Testis (tissue), 3 donors: ENCODE measurements around the gene SH3BP4. TPM values are rescaled to one million over a fixed set of nuclear protein-coding genes. Genes with fewer than 3 reads are reported as not detected.

Experiments used
- DNase-seq: peaks from one replicate; pipeline ENCODE4 v3.0.0-alpha.2; 2019
- H3K27ac ChIP-seq, 2 donors: fragments of 200-600 bp; sonication (generic); one replicate each; pipeline ENCODE4 v1.5.1; 2019
- H3K27me3 ChIP-seq: fragments of 200-600 bp; sonication (generic); one replicate; pipeline ENCODE4 v1.5.1; 2019
- H3K36me3 ChIP-seq: fragments of 200-600 bp; sonication (generic); one replicate; pipeline ENCODE4 v1.5.1; 2017; ENCODE audit warnings: low read depth; ENCODE audit errors: missing control alignments
- H3K4me1 ChIP-seq: fragments of 200-600 bp; sonication (generic); one replicate; pipeline ENCODE4 v1.5.1; 2019
- H3K4me3 ChIP-seq, 2 donors: fragments of 200-600 bp; sonication (generic); one replicate each; pipeline ENCODE4 v1.5.1; 2017 to 2019
- H3K9me3 ChIP-seq: fragments of 200-600 bp; sonication (generic); one replicate; pipeline ENCODE4 v1.5.1; 2017
- POLR2A ChIP-seq: fragments of 450-650 bp; IDR thresholded peaks from one replicate; pipeline ENCODE4 v1.6.1; 2017; ENCODE audit warnings: antibody characterized with exemption, mild to moderate bottlenecking, moderate library complexity
- WGBS, 2 donors: methylation state at CpG; one replicate each; pipeline ENCODE4 v1.1.5; 2018; 5-methylcytosine and 5-hydroxymethylcytosine counted together
- intact Hi-C: fragments of 100-400 bp; cut with DNase I; formaldehyde crosslinking; loops from one replicate; pipeline ENCODE4 v1.15.1; 2023; ENCODE audit warnings: low total_unique reads
- polyA plus RNA-seq: library from polyadenylated mRNA; stranded (reverse); fragments of 350-450 nt; fragmentation: Illumina TruSeq; extraction: RNeasy Lipid Tissue Mini Kit (QIAGEN cat#74804); gene quantifications from one replicate; pipeline ENCODE4 v1.2.3, GENCODE V29; 2014; ENCODE audit warnings: low read depth, low replicate concordance; ENCODE audit not compliant: insufficient read depth
- total RNA-seq, 2 donors: library from RNA; depleted of rRNA; stranded (reverse); fragments of >200 nt; gene quantifications; one replicate each; pipeline ENCODE4 v1.2.3, GENCODE V29; 2016
- TF ChIP-seq, protein P1 (sequence below), 3 experiments: fragments of 450-650 bp in 2 of 3; fragments of 200-600 bp in 1 of 3; sonication (generic) in 1 of 3; IDR thresholded peaks; one replicate each; pipeline ENCODE4 v1.5.1; 2016 to 2019; ENCODE audit warnings: antibody characterized with exemption in 3 of 3, mild to moderate bottlenecking in 2 of 3, moderate library complexity in 1 of 3

Gene SH3BP4
- total and polyA plus RNA-seq, 3 donors from 2014 or later = 33.3 to 88.5 (median 64.4) TPM

DNA sequence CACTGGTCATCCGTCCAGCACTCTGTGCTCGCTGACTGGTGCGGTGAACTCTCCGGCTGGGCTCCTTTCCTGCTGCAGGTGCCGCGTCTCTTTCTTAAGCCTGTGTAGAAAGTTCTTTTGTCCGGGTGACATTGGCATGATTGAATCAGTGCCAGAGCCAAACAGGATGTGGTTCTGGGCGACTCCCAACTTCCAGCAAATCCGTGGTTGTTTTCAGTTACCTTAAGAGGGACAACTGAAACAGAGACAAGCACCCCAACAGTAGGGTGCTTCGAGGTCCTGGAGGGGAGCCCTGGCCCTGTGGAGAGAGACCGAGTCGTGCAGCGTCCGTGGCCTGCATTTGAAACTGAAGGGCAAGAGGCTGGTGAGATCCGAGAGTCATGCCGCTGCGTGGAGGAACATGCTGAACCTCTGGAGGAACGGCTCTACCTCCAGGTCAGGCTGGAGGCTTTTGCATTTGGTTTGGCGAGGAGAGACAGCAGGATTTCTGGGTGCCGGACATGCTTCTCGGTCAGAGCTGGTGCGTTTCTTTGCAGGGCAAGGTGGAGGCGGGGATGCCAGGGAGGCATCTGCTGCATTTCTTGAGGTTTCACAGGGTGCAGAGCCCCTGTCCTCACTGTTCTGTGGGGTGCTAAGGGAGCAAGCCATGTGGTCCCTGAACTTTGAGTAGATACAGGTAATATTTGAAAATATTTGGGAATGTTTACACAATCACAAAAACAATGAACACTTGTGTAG, 26.8 kb downstream of the SH3BP4 start:
- Histone ChIP-seq H3K36me3 (no peaks in the 10 kb centered on the region), H3K4me1 (peaks cover 90% of the 10 kb centered on the region), H3K27me3 (no peaks in the 10 kb centered on the region), H3K9me3 (no peaks in the 10 kb centered on the region), H3K27ac (peak overlapping the region in 1 of 2 donors; percentile 44), H3K4me3 (no peak overlapping the region)
- intact Hi-C loops = no loop called here
- no peak for DNase-seq
- no peak for TF ChIP-seq POLR2A
- TF ChIP-seq, protein P1, sequence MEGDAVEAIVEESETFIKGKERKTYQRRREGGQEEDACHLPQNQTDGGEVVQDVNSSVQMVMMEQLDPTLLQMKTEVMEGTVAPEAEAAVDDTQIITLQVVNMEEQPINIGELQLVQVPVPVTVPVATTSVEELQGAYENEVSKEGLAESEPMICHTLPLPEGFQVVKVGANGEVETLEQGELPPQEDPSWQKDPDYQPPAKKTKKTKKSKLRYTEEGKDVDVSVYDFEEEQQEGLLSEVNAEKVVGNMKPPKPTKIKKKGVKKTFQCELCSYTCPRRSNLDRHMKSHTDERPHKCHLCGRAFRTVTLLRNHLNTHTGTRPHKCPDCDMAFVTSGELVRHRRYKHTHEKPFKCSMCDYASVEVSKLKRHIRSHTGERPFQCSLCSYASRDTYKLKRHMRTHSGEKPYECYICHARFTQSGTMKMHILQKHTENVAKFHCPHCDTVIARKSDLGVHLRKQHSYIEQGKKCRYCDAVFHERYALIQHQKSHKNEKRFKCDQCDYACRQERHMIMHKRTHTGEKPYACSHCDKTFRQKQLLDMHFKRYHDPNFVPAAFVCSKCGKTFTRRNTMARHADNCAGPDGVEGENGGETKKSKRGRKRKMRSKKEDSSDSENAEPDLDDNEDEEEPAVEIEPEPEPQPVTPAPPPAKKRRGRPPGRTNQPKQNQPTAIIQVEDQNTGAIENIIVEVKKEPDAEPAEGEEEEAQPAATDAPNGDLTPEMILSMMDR (IDR thresholded peaks at IDR 0.05) = no peak
- 34 to 59% methylated on average over 21 to 23 of the region's 23 CpGs for WGBS, 2 donors

- Histone ChIP-seq H3K36me3 (no peaks in the 10 kb centered on the region), H3K9me3 (no peaks in the 10 kb centered on the region), H3K27me3 (no peaks in the 10 kb centered on the region), H3K4me1 (peaks cover 97% of the 10 kb centered on the region), H3K4me3 (no peak overlapping the region), H3K27ac (peak overlapping the region; percentile 63 to 78)
- intact Hi-C loops = no loop called here
- 47 to 62% methylated on average over 9 of the region's 9 CpGs for WGBS, 2 donors
- peak; percentile 61 for DNase-seq
- TF ChIP-seq, protein P1 (IDR thresholded peaks at IDR 0.05) = no peak
- no peak for TF ChIP-seq POLR2A
Measured at GRCh38 chr2:234979204-234980167, 27.7 kb downstream of the SH3BP4 start.

GRCh38 chr2:234980451-234981187, 28.8 kb downstream of the SH3BP4 start:
- DNase-seq = peak; percentile 67
- peaks cover 88% of the 10 kb centered on the region for H3K4me1 ChIP-seq
- 38 to 41% methylated on average over 14 of the region's 14 CpGs for WGBS, 2 donors
- H3K27ac ChIP-seq = peak overlapping the region; percentile 63 to 78
- H3K36me3 ChIP-seq = no peaks in the 10 kb centered on the region
- no peak for TF ChIP-seq POLR2A
- TF ChIP-seq, protein P1 (IDR thresholded peaks at IDR 0.05) = no peak
- intact Hi-C loops = no loop called here
- H3K27me3 ChIP-seq = no peaks in the 10 kb centered on the region
- no peak overlapping the region for H3K4me3 ChIP-seq
- no peaks in the 10 kb centered on the region for H3K9me3 ChIP-seq

DNA sequence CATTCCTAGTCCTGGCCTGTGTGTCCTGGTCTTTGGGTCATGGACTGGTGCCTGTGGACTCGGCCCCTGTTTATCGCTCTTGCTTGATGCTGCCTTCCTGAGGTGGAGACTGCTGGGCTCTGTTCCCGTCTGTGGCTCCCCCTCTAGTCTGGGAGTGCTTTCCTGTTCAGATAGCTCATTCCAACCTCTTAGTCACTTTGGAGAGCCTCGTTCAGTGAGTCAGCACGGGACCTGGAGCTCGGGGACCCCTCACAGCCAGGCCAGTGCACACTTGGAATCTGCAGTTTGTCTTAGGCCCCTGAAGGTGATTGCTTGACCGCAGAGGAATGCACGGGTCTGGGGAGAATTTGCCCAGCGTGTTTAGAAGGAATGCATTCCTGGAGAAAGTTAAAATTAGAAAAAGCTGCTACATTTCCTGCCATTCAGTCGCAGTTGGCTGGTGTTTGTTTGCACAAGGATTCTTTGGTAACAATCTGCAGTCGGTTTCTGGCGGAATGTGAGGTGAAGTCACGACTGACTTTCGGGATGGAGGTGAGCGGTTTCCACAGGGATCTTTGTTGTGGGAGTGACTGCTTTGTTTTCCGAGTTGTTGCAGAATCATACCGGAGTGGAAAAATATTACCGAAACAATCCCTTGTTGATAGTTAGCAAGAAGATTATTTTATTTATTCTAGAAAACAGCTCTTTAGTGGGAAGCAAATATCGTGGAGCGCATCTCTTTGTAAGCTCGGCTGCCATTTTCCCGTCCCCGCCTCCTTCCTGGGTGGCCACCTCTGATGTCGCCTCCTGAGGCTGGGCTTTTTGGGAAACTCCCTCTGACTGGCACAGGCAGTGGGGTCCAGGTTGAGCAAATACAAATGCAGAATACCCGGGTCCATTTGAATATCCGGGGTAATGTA, 29.6 kb downstream of the SH3BP4 start:
- H3K27me3 ChIP-seq = no peaks in the 10 kb centered on the region
- H3K4me3 ChIP-seq = no peak overlapping the region
- DNase-seq = peak; percentile 72
- intact Hi-C loops = no loop called here
- H3K9me3 ChIP-seq = no peaks in the 10 kb centered on the region
- TF ChIP-seq POLR2A = no peak
- TF ChIP-seq, protein P1 (IDR thresholded peaks at IDR 0.05) = no peak
- H3K27ac ChIP-seq = peak overlapping the region; percentile 72 to 78
- H3K36me3 ChIP-seq = no peaks in the 10 kb centered on the region
- H3K4me1 ChIP-seq = peaks cover 81% of the 10 kb centered on the region
- WGBS, 2 donors = 24 to 27% methylated on average over 26 of the region's 26 CpGs
